Measurements from ENCODE around the gene OR2L5. TPM values are rescaled to one million over a fixed set of nuclear protein-coding genes. Genes with fewer than 3 reads are reported as not detected.

OR2L5 gene
- total and polyA plus RNA-seq, 2 experiments from 2014 or later, result not detected

DNA sequence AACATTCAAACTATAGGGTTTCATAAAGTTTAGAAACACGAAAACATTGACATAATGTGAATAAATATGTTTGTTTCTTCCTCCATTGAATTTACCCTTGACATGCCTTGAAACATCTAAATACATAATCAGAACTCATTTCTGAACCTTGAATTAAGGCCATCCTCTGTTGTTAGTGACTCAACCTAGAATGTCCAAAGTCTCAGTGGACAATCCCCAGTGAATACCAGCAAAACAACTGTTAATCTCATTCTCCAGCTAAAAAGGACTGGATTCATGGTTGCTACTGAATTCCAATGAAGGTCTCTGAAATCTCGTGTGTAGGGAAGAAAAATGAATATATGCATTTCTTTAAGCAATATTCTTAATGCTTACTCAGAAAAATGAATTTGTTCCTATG lies 16.3 kb downstream of the OR2L5 start, which contains the start of gene OR2L2:
OR2L2 (plus strand) TSS at position 301 of the 400 bp plus-strand sequence. CDS start 8,198 bp downstream, outside the sequence.
- no peak for DNase-seq
- Histone ChIP-seq H3K4me1 (ENCODE audit: insufficient read depth) (no peaks in the 10 kb centered on the region), H3K9me2 (ENCODE audit: insufficient read depth) (no peaks in the 10 kb centered on the region), H3K9me3 (ENCODE audit: low read depth) (no peaks in the 10 kb centered on the region), H2AFZ (no peak within 1 kb of the TSS), H3K27ac (no peak within 1 kb of the TSS), H3K79me2 (ENCODE audit: insufficient read depth) (no peaks in the 10 kb centered on the region), H3K36me3 (ENCODE audit: low read depth) (no peaks in the 10 kb centered on the region), H3K4me3 (no peak within 1 kb of the TSS), H3K9ac (no peak within 1 kb of the TSS), H3K4me2 (ENCODE audit: unreplicated experiment) (no peak within 1 kb of the TSS), H4K20me1 (ENCODE audit: insufficient read depth) (no peaks in the 10 kb centered on the region), H3F3A (ENCODE audit: insufficient read depth) (no peaks in the 10 kb centered on the region), H3K27me3 (replicated peaks; ENCODE audit: insufficient read depth) (no peaks in the 10 kb centered on the region)
- no peak for TF ChIP-seq EZH2phosphoT487 (IDR thresholded peaks at IDR 0.05; ENCODE audit: insufficient read depth, low read depth)
- no peak for TF ChIP-seq EZH2 (IDR thresholded peaks at IDR 0.05; ENCODE audit: insufficient read depth, poor library complexity, severe bottlenecking)
- in situ Hi-C loops (cut with MboI), result no loop called here
- WGBS, 2 experiments (ENCODE audit: low coverage in 1 of 2, low lambda C conversion rate in 2 of 2, missing lambda C conversion rate in 2 of 2), result 3 to 4% methylated on average over 2 of the region's 2 CpGs

DNA sequence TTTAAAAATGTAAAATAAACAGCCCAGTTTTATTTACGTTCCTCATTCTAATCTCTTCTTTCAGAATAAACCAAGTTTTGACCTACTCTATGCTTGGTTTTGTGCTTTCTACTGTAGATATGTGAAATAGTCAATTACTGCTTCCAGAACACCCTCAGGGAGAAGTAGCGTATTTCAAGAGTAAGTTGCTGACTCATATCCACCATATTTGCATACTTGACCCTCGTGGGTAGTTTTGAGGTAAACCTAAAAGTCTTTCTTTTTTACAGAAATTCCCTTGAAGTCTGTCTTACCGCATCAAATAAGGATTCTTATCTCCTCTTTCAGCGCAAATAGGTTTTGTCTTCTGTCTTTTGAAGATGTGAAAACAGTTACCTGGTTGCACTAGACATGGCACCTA lies 31.7 kb downstream of the OR2L5 start:
- Histone ChIP-seq H3K4me1 (ENCODE audit: insufficient read depth) (no peaks in the 10 kb centered on the region), H4K20me1 (ENCODE audit: insufficient read depth) (no peaks in the 10 kb centered on the region), H3K9me2 (ENCODE audit: insufficient read depth) (no peaks in the 10 kb centered on the region), H3K9me3 (ENCODE audit: low read depth) (no peaks in the 10 kb centered on the region), H3F3A (ENCODE audit: insufficient read depth) (no peaks in the 10 kb centered on the region), H3K4me2 (ENCODE audit: unreplicated experiment) (no peak overlapping the region), H3K27me3 (replicated peaks; ENCODE audit: insufficient read depth) (no peaks in the 10 kb centered on the region), H3K4me3 (no peak overlapping the region), H2AFZ (no peak overlapping the region), H3K79me2 (ENCODE audit: insufficient read depth) (no peaks in the 10 kb centered on the region), H3K27ac (no peak overlapping the region), H3K36me3 (ENCODE audit: low read depth) (no peaks in the 10 kb centered on the region), H3K9ac (no peak overlapping the region)
- no peak for TF ChIP-seq EZH2phosphoT487 (IDR thresholded peaks at IDR 0.05; ENCODE audit: insufficient read depth, low read depth)
- TF ChIP-seq EZH2 (IDR thresholded peaks at IDR 0.05; ENCODE audit: insufficient read depth, poor library complexity, severe bottlenecking), result no peak
- no peak for DNase-seq
- in situ Hi-C loops (cut with MboI), result no loop called here
- WGBS, 2 experiments (ENCODE audit: low coverage in 1 of 2, low lambda C conversion rate in 2 of 2, missing lambda C conversion rate in 2 of 2), result 29 to 30% methylated on average over 5 of the region's 5 CpGs

DNA sequence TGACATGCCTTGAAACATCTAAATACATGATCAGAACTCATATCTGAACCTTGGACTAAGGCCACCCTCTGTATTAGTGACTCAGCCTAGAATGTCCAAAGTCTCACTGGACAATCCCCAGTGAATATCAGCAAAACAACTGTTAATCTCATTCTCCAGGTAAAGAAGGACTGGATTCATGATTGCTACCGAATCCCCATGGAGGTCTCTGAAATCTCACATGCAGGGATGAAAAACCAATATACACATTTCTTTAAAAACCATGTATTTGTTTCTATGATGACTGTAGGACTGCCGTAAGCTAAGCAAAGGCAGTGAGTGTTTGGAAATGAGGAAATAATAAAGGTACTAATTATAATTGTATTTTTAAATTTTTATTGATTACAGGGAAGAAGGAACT lies 33.1 kb downstream of the OR2L5 start, which contains the start of gene OR2L3:
OR2L3 (plus strand) TSS at position 301 of the 400 bp plus-strand sequence. CDS start 13,846 bp downstream, outside the sequence.
- Histone ChIP-seq H3K4me3 (no peak within 1 kb of the TSS), H3K27me3 (replicated peaks; ENCODE audit: insufficient read depth) (no peaks in the 10 kb centered on the region), H3K79me2 (ENCODE audit: insufficient read depth) (no peaks in the 10 kb centered on the region), H3K36me3 (ENCODE audit: low read depth) (no peaks in the 10 kb centered on the region), H3K27ac (no peak within 1 kb of the TSS), H3K9me2 (ENCODE audit: insufficient read depth) (no peaks in the 10 kb centered on the region), H4K20me1 (ENCODE audit: insufficient read depth) (no peaks in the 10 kb centered on the region), H3K9me3 (ENCODE audit: low read depth) (no peaks in the 10 kb centered on the region), H2AFZ (no peak within 1 kb of the TSS), H3K4me1 (ENCODE audit: insufficient read depth) (no peaks in the 10 kb centered on the region), H3K4me2 (ENCODE audit: unreplicated experiment) (no peak within 1 kb of the TSS), H3F3A (ENCODE audit: insufficient read depth) (no peaks in the 10 kb centered on the region), H3K9ac (no peak within 1 kb of the TSS)
- DNase-seq, result no peak
- in situ Hi-C loops (cut with MboI), result no loop called here
- 0 to 6% methylated on average over 2 of the region's 2 CpGs for WGBS, 2 experiments (ENCODE audit: low coverage in 1 of 2, low lambda C conversion rate in 2 of 2, missing lambda C conversion rate in 2 of 2)
- TF ChIP-seq EZH2phosphoT487 (IDR thresholded peaks at IDR 0.05; ENCODE audit: insufficient read depth, low read depth), result no peak
- no peak for TF ChIP-seq EZH2 (IDR thresholded peaks at IDR 0.05; ENCODE audit: insufficient read depth, poor library complexity, severe bottlenecking)

DNA sequence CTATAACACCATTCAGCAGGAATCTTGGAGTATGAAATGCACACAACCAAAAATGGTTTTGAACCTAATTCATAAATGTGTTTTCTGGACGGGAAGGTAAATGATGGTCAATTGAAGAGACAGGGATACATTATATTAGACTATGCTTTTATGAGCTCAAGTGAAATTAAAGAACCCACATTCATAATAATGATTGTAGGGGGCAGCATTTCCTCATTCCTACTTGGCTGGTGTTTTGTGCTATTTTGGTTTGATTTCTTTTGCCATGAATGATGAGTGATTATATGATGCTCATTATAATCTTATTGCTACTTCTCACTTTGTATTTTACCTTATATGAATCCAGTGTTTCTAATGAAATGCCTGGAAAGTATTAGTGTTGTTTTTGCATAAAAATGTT lies 33.5 kb downstream of the OR2L5 start:
- no peaks in the 10 kb centered on the region for H4K20me1 ChIP-seq (ENCODE audit: insufficient read depth)
- H3K36me3 ChIP-seq (ENCODE audit: low read depth), result no peaks in the 10 kb centered on the region
- no peak for DNase-seq
- no peak overlapping the region for H3K27ac ChIP-seq
- H3K79me2 ChIP-seq (ENCODE audit: insufficient read depth), result no peaks in the 10 kb centered on the region
- no peaks in the 10 kb centered on the region for H3K9me3 ChIP-seq (ENCODE audit: low read depth)
- H3F3A ChIP-seq (ENCODE audit: insufficient read depth), result no peaks in the 10 kb centered on the region
- H2AFZ ChIP-seq, result no peak overlapping the region
- no peak overlapping the region for H3K4me2 ChIP-seq (ENCODE audit: unreplicated experiment)
- H3K9me2 ChIP-seq (ENCODE audit: insufficient read depth), result no peaks in the 10 kb centered on the region
- H3K9ac ChIP-seq, result no peak overlapping the region
- TF ChIP-seq EZH2 (IDR thresholded peaks at IDR 0.05; ENCODE audit: insufficient read depth, poor library complexity, severe bottlenecking) (no peak), EZH2phosphoT487 (IDR thresholded peaks at IDR 0.05; ENCODE audit: insufficient read depth, low read depth) (no peak)
- no peak overlapping the region for H3K4me3 ChIP-seq
- no peaks in the 10 kb centered on the region for H3K27me3 ChIP-seq (replicated peaks; ENCODE audit: insufficient read depth)
- in situ Hi-C loops (cut with MboI), result no loop called here
- 0 to 4% methylated on average over 1 of the region's 1 CpG for WGBS, 2 experiments (ENCODE audit: low coverage in 1 of 2, low lambda C conversion rate in 2 of 2, missing lambda C conversion rate in 2 of 2)
- no peaks in the 10 kb centered on the region for H3K4me1 ChIP-seq (ENCODE audit: insufficient read depth)

DNA sequence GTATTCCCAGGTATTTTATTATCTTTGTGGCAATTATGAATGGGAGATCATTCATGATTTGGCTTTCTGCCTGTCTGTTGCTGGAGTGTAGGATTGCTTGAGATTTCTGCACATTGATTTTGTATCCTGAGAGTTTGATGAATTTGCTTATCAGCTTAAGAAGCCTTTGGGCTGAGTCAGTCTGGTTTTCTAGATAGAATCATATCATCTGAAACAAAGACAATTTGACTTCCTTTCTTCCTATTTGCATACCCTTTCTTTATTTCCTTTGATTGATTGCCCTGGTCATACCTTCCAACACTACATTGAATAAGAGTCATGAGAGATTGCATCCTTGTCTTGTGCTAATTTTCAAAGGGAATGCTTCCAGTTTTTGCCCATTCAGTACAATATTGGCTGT lies 41.2 kb downstream of the OR2L5 start:
- DNase-seq, result no peak
- Histone ChIP-seq H3K9me3 (ENCODE audit: low read depth) (no peaks in the 10 kb centered on the region), H3F3A (ENCODE audit: insufficient read depth) (no peaks in the 10 kb centered on the region), H3K9ac (no peak overlapping the region), H3K79me2 (ENCODE audit: insufficient read depth) (no peaks in the 10 kb centered on the region), H4K20me1 (ENCODE audit: insufficient read depth) (no peaks in the 10 kb centered on the region), H2AFZ (no peak overlapping the region), H3K27me3 (replicated peaks; ENCODE audit: insufficient read depth) (no peaks in the 10 kb centered on the region), H3K4me3 (no peak overlapping the region), H3K4me2 (ENCODE audit: unreplicated experiment) (no peak overlapping the region), H3K27ac (no peak overlapping the region), H3K4me1 (ENCODE audit: insufficient read depth) (no peaks in the 10 kb centered on the region), H3K36me3 (ENCODE audit: low read depth) (no peaks in the 10 kb centered on the region), H3K9me2 (ENCODE audit: insufficient read depth) (no peaks in the 10 kb centered on the region)
- TF ChIP-seq EZH2 (IDR thresholded peaks at IDR 0.05; ENCODE audit: insufficient read depth, poor library complexity, severe bottlenecking), result no peak
- no peak for TF ChIP-seq EZH2phosphoT487 (IDR thresholded peaks at IDR 0.05; ENCODE audit: insufficient read depth, low read depth)
- in situ Hi-C loops (cut with MboI), result no loop called here

All from GM23248 (cell line).